ENCODE data around the gene ENOX2. TPM values are rescaled to one million over a fixed set of nuclear protein-coding genes. Genes with fewer than 3 reads are reported as not detected.

ENOX2 gene
- total and polyA plus RNA-seq, 8 donors, result 2.6 to 12.1 (median 7.3) TPM

GRCh38 chrX:130896802-130897501 is 6.1 kb downstream of the ENOX2 start:
- Histone ChIP-seq H3K9me3 (no peaks in the 10 kb centered on the region), H3K27ac (no peak overlapping the region), H3K4me3 (no peak overlapping the region), H3K4me1 (no peaks in the 10 kb centered on the region), H3K27me3 (no peaks in the 10 kb centered on the region), H3K36me3 (no peaks in the 10 kb centered on the region)
- no peak for DNase-seq
- TF ChIP-seq EP300 (IDR thresholded peaks at IDR 0.05), result no peak
- no peak for TF ChIP-seq POLR2AphosphoS5 (IDR thresholded peaks at IDR 0.05)
- no peak for TF ChIP-seq CTCF (IDR thresholded peaks at IDR 0.05)
- TF ChIP-seq POLR2A (IDR thresholded peaks at IDR 0.05), result no peak
- intact Hi-C loops (cut with DNase I; ENCODE audit: low total_unique reads), result no loop called here
- 72 to 87% (median 79%) methylated on average over 9 of the region's 9 CpGs for WGBS, 5 donors

- no peak overlapping the region for H3K4me3 ChIP-seq
- H3K9me3 ChIP-seq, result no peaks in the 10 kb centered on the region
- no peaks in the 10 kb centered on the region for H3K4me1 ChIP-seq
- H3K36me3 ChIP-seq, result no peaks in the 10 kb centered on the region
- WGBS, 5 donors, result 26 to 57% (median 34%) methylated on average over 1 of the region's 1 CpG
- H3K27ac ChIP-seq, result no peak overlapping the region
- H3K27me3 ChIP-seq, result no peaks in the 10 kb centered on the region
- TF ChIP-seq POLR2AphosphoS5 (IDR thresholded peaks at IDR 0.05) (no peak), POLR2A (IDR thresholded peaks at IDR 0.05) (no peak), EP300 (IDR thresholded peaks at IDR 0.05) (no peak), CTCF (IDR thresholded peaks at IDR 0.05) (no peak)
- DNase-seq, result peak in 1 of 2 donors; percentile 9
- intact Hi-C loops (cut with DNase I; ENCODE audit: low total_unique reads), result no loop called here
Measured at GRCh38 chrX:130896026-130896425, 7.0 kb downstream of the ENOX2 start.

- intact Hi-C loops (cut with DNase I; ENCODE audit: low total_unique reads), result no loop called here
- Histone ChIP-seq H3K27me3 (no peaks in the 10 kb centered on the region), H3K4me1 (no peaks in the 10 kb centered on the region), H3K9me3 (no peaks in the 10 kb centered on the region), H3K4me3 (no peak overlapping the region), H3K27ac (no peak overlapping the region), H3K36me3 (no peaks in the 10 kb centered on the region)
- no peak for TF ChIP-seq CTCF (IDR thresholded peaks at IDR 0.05)
- TF ChIP-seq POLR2A (IDR thresholded peaks at IDR 0.05), result no peak
- no peak for TF ChIP-seq EP300 (IDR thresholded peaks at IDR 0.05)
- TF ChIP-seq POLR2AphosphoS5 (IDR thresholded peaks at IDR 0.05), result no peak
- DNase-seq, result no peak
- 57 to 83% (median 64%) methylated on average over 2 of the region's 2 CpGs for WGBS, 5 donors
Measured at GRCh38 chrX:130895299-130895698, 7.7 kb downstream of the ENOX2 start.

GRCh38 chrX:130893356-130894085 is 9.5 kb downstream of the ENOX2 start:
- Histone ChIP-seq H3K9me3 (no peaks in the 10 kb centered on the region), H3K4me1 (no peaks in the 10 kb centered on the region), H3K36me3 (no peaks in the 10 kb centered on the region), H3K27ac (no peak overlapping the region), H3K27me3 (no peaks in the 10 kb centered on the region), H3K4me3 (no peak overlapping the region)
- intact Hi-C loops (cut with DNase I; ENCODE audit: low total_unique reads), result no loop called here
- DNase-seq, result peak in 1 of 2 donors; percentile 14
- TF ChIP-seq POLR2AphosphoS5 (IDR thresholded peaks at IDR 0.05), result no peak
- no peak for TF ChIP-seq CTCF (IDR thresholded peaks at IDR 0.05)
- TF ChIP-seq POLR2A (IDR thresholded peaks at IDR 0.05), result no peak
- no peak for TF ChIP-seq EP300 (IDR thresholded peaks at IDR 0.05)
- WGBS, 5 donors, result 55 to 83% (median 76%) methylated on average over 4 of the region's 4 CpGs

Data from stomach (tissue), 9 donors.